ENCODE results near the gene VSTM4.

The VSTM4 gene

GRCh38 chr10:49080071-49080470 lies 35.3 kb downstream of the VSTM4 start:
- no peak for DNase-seq (ENCODE audit: low read depth)
- TF ChIP-seq CTCF (IDR thresholded peaks at IDR 0.05; ENCODE audit: low read depth, low read length, missing control alignments) = no peak
- no peak overlapping the region for H3K4me3 ChIP-seq (ENCODE audit: low read depth, low read length)

DNA sequence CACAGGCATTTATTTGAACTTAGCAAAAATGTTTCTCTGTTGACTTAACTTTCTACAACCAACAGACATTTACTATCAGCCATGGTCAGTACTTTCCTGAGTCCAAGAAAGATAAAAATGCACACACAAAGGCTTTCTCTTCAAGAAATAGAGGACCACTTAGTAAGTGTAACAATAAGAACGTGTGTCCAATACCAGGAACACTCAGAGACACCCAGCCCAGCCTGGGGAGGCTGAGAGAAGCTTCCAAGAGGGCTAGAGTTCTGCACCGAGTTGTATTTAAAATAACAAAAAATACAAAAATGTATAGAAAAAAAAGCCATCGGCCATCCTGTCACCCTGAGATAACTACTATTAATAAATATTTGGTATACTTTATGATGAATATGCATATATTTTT lies 35.8 kb downstream of the VSTM4 start:
- DNase-seq (ENCODE audit: low read depth) = no peak
- no peak for TF ChIP-seq CTCF (IDR thresholded peaks at IDR 0.05; ENCODE audit: low read depth, low read length, missing control alignments)
- no peak overlapping the region for H3K4me3 ChIP-seq (ENCODE audit: low read depth, low read length)

DNA sequence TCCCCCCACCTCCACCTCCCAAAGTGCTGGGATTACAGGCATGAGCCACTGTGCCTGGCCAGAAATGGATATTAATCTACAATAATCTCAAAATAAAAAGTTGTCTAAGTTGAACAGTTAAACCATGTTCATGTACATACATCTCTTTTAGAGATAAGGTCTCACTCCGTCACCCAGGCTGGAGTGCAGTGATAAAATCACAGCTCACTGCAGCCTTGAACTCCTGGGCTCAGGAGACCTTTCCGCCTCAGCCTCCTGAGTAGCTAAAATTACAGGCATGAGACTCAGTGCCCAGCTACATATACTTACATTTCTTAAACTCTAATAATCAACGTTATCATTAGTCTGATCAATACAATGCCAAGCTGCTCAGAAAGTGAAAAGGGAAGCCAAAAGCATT lies 36.2 kb downstream of the VSTM4 start:
- TF ChIP-seq CTCF (IDR thresholded peaks at IDR 0.05; ENCODE audit: low read depth, low read length, missing control alignments) = no peak
- DNase-seq (ENCODE audit: low read depth) = no peak

DNA sequence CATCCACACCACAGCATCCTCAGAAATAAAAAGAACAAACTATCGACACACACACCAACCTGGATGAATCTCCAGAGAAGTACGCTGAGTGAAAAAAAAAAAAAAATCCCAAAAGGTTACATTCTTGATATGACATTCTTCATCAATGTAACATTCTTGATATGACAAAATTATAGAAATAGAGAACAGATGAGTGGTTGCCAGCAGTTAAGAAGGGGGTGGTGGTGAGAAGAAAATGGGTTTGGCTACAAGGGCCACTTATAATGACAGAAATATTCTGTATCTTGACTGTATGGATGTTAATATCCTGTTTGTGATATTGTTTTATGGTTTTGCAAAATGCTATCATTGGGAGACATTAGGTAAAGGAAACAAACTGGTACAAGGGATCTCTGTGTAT lies 36.9 kb downstream of the VSTM4 start:
- no peak overlapping the region for H3K4me3 ChIP-seq (ENCODE audit: low read depth, low read length)
- no peak for TF ChIP-seq CTCF (IDR thresholded peaks at IDR 0.05; ENCODE audit: low read depth, low read length, missing control alignments)
- no peak for DNase-seq (ENCODE audit: low read depth)

More for the DNA sequence above, 36.2 kb downstream of the VSTM4 start:
- H3K4me3 ChIP-seq (ENCODE audit: low read depth, low read length) = no peak overlapping the region

- no peak overlapping the region for H3K4me3 ChIP-seq (ENCODE audit: low read depth, low read length)
- peak; percentile 8 for DNase-seq (ENCODE audit: low read depth)
- TF ChIP-seq CTCF (IDR thresholded peaks at IDR 0.05; ENCODE audit: low read depth, low read length, missing control alignments) = no peak
These were observed 38.4 kb downstream of the VSTM4 start for GRCh38 chr10:49076741-49077521.

DNA sequence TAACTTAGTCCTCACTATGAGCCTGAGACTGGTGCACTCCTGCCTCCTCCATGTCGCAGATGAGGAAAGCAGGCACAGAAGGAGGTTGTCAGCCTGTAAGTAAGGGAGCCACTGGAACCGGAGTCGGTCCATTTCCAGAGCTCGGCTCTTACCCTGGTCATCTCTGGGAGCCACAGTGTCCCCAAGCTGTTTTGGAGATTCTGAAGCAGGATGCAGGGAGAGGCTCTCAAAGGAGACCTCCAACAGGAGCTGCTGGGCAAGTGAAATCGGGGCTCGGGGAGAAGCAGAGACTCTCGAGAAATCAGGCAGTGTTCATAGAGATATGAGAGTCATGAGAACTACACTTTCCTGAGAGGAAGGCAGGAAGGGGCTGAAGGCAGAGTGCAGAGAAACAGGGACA lies 39.0 kb downstream of the VSTM4 start:
- H3K4me3 ChIP-seq (ENCODE audit: low read depth, low read length) = no peak overlapping the region
- no peak for TF ChIP-seq CTCF (IDR thresholded peaks at IDR 0.05; ENCODE audit: low read depth, low read length, missing control alignments)
- no peak for DNase-seq (ENCODE audit: low read depth)

DNA sequence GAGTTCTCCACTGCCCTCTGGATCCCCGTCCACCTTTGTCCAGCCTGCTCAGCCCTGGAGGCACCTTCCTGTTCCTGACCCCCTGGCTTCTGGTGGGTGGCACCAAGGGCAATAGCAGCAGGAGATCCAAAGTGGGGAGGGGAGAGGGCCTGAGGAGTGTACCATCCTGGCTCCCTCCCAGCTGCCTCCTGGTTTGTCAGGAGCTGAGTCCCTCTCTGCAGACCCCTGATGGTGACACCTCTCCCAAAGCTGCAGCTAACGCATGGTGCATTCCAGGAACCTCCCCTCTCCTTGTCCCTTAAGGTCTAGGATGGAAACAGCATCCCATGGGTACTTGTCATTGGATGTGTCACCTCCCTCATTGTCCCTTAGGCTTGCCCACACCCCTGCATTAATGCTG lies 39.6 kb downstream of the VSTM4 start:
- DNase-seq (ENCODE audit: low read depth) = no peak
- no peak overlapping the region for H3K4me3 ChIP-seq (ENCODE audit: low read depth, low read length)
- TF ChIP-seq CTCF (IDR thresholded peaks at IDR 0.05; ENCODE audit: low read depth, low read length, missing control alignments) = no peak
